ENCODE measurements around the gene ZNF470.

DNA sequence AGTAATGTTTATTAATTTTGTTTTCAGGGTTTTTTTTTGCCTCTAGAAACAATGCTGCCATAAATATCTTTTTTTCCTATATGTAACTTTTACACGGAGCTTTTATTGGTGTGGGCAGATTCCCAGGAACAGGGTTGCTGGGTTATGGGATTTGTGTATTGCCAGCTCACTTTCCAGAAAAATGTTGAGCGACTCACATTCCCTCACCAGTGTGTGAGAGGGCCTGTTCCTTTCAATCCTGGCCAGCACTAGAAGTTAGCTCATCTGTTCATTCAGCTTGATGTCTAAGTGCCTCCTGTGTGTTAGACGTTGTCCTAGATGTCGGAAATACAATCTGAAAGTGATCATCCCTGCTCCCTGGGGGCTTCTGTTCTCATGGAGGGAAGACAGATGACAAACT, 30.4 kb downstream of the ZNF470 start:
- TF ChIP-seq CTCF (IDR thresholded peaks at IDR 0.05) (no peak), EP300 (IDR thresholded peaks at IDR 0.05) (no peak), POLR2A (IDR thresholded peaks at IDR 0.05) (no peak)
